LNCAP (cell line): ENCODE results near the gene NCLN.

Experiments used
- CTCF ChIP-seq: fragments of 450-650 bp; IDR thresholded peaks from 2 replicates; pipeline ENCODE4 v1.5.1; 2017; ENCODE audit warnings: mild to moderate bottlenecking

Gene NCLN

GRCh38 chr19:3216874-3217273 is 31.1 kb downstream of the NCLN start:
- no peak for TF ChIP-seq CTCF

- no peak for TF ChIP-seq CTCF
Observed at GRCh38 chr19:3220576-3220975, 34.8 kb downstream of the NCLN start.

GRCh38 chr19:3222709-3223108 is 37.0 kb downstream of the NCLN start:
- TF ChIP-seq CTCF, result no peak

- TF ChIP-seq CTCF, result peak; percentile 87
Observed at GRCh38 chr19:3224346-3225168, 38.8 kb downstream of the NCLN start, which contains the start of gene CELF5. Gene CELF5 (plus strand): TSS chr19:3224661. CDS start chr19:3224740, 79 bp downstream.

- TF ChIP-seq CTCF, result no peak
Observed at GRCh38 chr19:3225169-3225485, 39.4 kb downstream of the NCLN start.

GRCh38 chr19:3225677-3226093 is 40.0 kb downstream of the NCLN start:
- TF ChIP-seq CTCF, result no peak

GRCh38 chr19:3227054-3227626 is 41.4 kb downstream of the NCLN start:
- TF ChIP-seq CTCF, result no peak
